Measurements from ENCODE around the gene SHISA7.
"Not testable (repeated sequence)": the region's sequence is repeated elsewhere in the genome, so short reads cannot be mapped to it uniquely, and the experiment has no call there.

The SHISA7 gene

GRCh38 chr19:55462722-55463121 is 19.6 kb upstream of the SHISA7 start:
- no peak for DNase-seq

- DNase-seq = peak; percentile 86
Measured at GRCh38 chr19:55461974-55462626, 19.0 kb upstream of the SHISA7 start.

GRCh38 chr19:55461259-55461973 is 18.3 kb upstream of the SHISA7 start, which contains the start of gene ISOC2:
Gene ISOC2 (minus strand): TSS chr19:55461642. CDS start chr19:55456486, 5,156 bp downstream.
- DNase-seq = peak; percentile 99

- DNase-seq = peak; percentile 89
Measured at GRCh38 chr19:55460670-55461258, 17.7 kb upstream of the SHISA7 start.

- DNase-seq = peak; percentile 48
Measured at GRCh38 chr19:55459950-55460657, 17.0 kb upstream of the SHISA7 start.

GRCh38 chr19:55459551-55459949 is 16.4 kb upstream of the SHISA7 start:
- no peak for DNase-seq

- DNase-seq = no peak
Measured at GRCh38 chr19:55457683-55458457, 14.8 kb upstream of the SHISA7 start.

- no peak for DNase-seq
Measured at GRCh38 chr19:55456347-55456746, 13.2 kb upstream of the SHISA7 start.

GRCh38 chr19:55455576-55456235 is 12.6 kb upstream of the SHISA7 start:
- no peak for DNase-seq

GRCh38 chr19:55454787-55455243 is 11.7 kb upstream of the SHISA7 start:
- DNase-seq = peak; percentile 72

GRCh38 chr19:55453511-55454260 is 10.6 kb upstream of the SHISA7 start:
- no peak for DNase-seq

- DNase-seq = peak; percentile 94
Measured at GRCh38 chr19:55452749-55453346, 9.7 kb upstream of the SHISA7 start.

- DNase-seq = peak; percentile 28
Measured at GRCh38 chr19:55451965-55452748, 9.1 kb upstream of the SHISA7 start.

GRCh38 chr19:55451163-55451964 is 8.3 kb upstream of the SHISA7 start:
- DNase-seq = no peak

- DNase-seq = no peak
Measured at GRCh38 chr19:55449469-55449868, 6.4 kb upstream of the SHISA7 start.

GRCh38 chr19:55448175-55448490 is 5.0 kb upstream of the SHISA7 start:
- not testable (repeated sequence) for DNase-seq

GRCh38 chr19:55447421-55448174 is 4.5 kb upstream of the SHISA7 start:
- DNase-seq = peak; percentile 91

- no peak for DNase-seq
Measured at GRCh38 chr19:55446060-55446459, 3.0 kb upstream of the SHISA7 start.
